ENCODE measurements around the gene HTR6. TPM values are rescaled to one million over a fixed set of nuclear protein-coding genes. Genes with fewer than 3 reads are reported as not detected.

Gene HTR6
- total RNA-seq = not detected in 2 replicates

GRCh38 chr1:19664453-19665185 is at the start of gene HTR6:
TSS of gene HTR6 (plus strand) at chr1:19664875. CDS start at chr1:19665754, 879 bp downstream.

GRCh38 chr1:19643602-19644394 is 20.9 kb upstream of the HTR6 start, which contains the start of gene NBL1:
TSS of gene NBL1 (plus strand) at chr1:19644311. CDS start at chr1:19655031, 10,720 bp downstream.

Other genes starting within 250 kb of the HTR6 start
- 117 and 120 TPM in 2 replicates for gene CAPZB, start 179.3 kb upstream of the HTR6 start, total RNA-seq
- gene NBL1, start 20.6 kb upstream of the HTR6 start, total RNA-seq = 51.5 and 81.4 TPM in 2 replicates
- gene TMCO4, start 135.0 kb downstream of the HTR6 start, total RNA-seq = 13.3 and 19.9 TPM in 2 replicates
- gene RNF186, start 150.4 kb downstream of the HTR6 start, total RNA-seq = not detected in 2 replicates
- gene OTUD3, start 217.5 kb downstream of the HTR6 start, total RNA-seq = 1.1 and 2.3 TPM in 2 replicates